Neuronal stem cell (in vitro differentiated cells): Measurements from ENCODE around the gene CLEC4C.
"Not testable (repeated sequence)": the region's sequence is repeated elsewhere in the genome, so short reads cannot be mapped to it uniquely, and the experiment has no call there.

Experiments used
- DNase-seq: peaks from one replicate; pipeline ENCODE4 v3.0.0-alpha.2; 2013; ENCODE audit warnings: low spot score
- H2AFZ ChIP-seq: one replicate; pipeline ENCODE4 v1.6.1; 2013; ENCODE audit warnings: mild to moderate bottlenecking, low read length, inconsistent platforms
- H2AK5ac ChIP-seq: 2 replicates; pipeline ENCODE4 v1.6.1; 2013; ENCODE audit warnings: low read depth, mild to moderate bottlenecking, inconsistent platforms, low read length, moderate library complexity, mixed read lengths
- H2BK120ac ChIP-seq: 2 replicates; pipeline ENCODE4 v1.6.1; 2013; ENCODE audit warnings: low read depth, mild to moderate bottlenecking, inconsistent platforms, low read length, moderate library complexity, mixed read lengths
- H2BK12ac ChIP-seq: one replicate; pipeline ENCODE4 v1.6.1; 2013; ENCODE audit warnings: low read length, inconsistent platforms
- H2BK15ac ChIP-seq: 2 replicates; pipeline ENCODE4 v1.6.1; 2013; ENCODE audit warnings: mild to moderate bottlenecking, low read length, inconsistent platforms, mixed read lengths
- H2BK5ac ChIP-seq: one replicate; pipeline ENCODE4 v1.6.1; 2013; ENCODE audit warnings: inconsistent platforms, mild to moderate bottlenecking, low read length, moderate library complexity
- H3K14ac ChIP-seq: one replicate; pipeline ENCODE4 v1.6.1; 2013; ENCODE audit warnings: low read length, inconsistent platforms
- H3K18ac ChIP-seq: 2 replicates; pipeline ENCODE4 v1.6.1; 2013; ENCODE audit warnings: low read length, inconsistent platforms
- H3K23ac ChIP-seq: 2 replicates; pipeline ENCODE4 v1.6.1; 2013; ENCODE audit warnings: low read depth, mild to moderate bottlenecking, mixed read lengths, low read length, inconsistent platforms; ENCODE audit not compliant: poor library complexity
- H3K27ac ChIP-seq: replicated peaks from 3 replicates; pipeline ENCODE4 v1.5.1; 2013; ENCODE audit warnings: low read length, inconsistent platforms
- H3K27me3 ChIP-seq, 3 experiments: 2 replicates each; pipeline ENCODE4 v1.6.1; 2013; ENCODE audit warnings: low read length in 3 of 3, mild to moderate bottlenecking in 2 of 3, inconsistent platforms in 1 of 3, low read depth in 1 of 3, mixed read lengths in 1 of 3, moderate library complexity in 1 of 3; ENCODE audit not compliant: control insufficient read depth in 3 of 3, insufficient read depth in 3 of 3
- H3K36me3 ChIP-seq, 2 donors: replicated peaks in 1 of 2; 2 replicates each; pipeline ENCODE4 v1.6.1; 2013; ENCODE audit warnings: low read length in 2 of 2; ENCODE audit not compliant: control insufficient read depth in 2 of 2, insufficient read depth in 2 of 2
- H3K4ac ChIP-seq: 2 replicates; pipeline ENCODE4 v1.6.1; 2013; ENCODE audit warnings: inconsistent platforms, mild to moderate bottlenecking, low read length, moderate library complexity
- H3K4me1 ChIP-seq, 2 donors: 1 replicate in 1 of 2; 2 replicates in 1 of 2; pipeline ENCODE4 v1.6.1; 2013; ENCODE audit warnings: low read length in 2 of 2, low read depth in 1 of 2; ENCODE audit not compliant: control insufficient read depth in 2 of 2, insufficient read depth in 1 of 2
- H3K4me2 ChIP-seq: one replicate; pipeline ENCODE4 v1.6.1; 2013; ENCODE audit warnings: mild to moderate bottlenecking, low read length, inconsistent platforms; ENCODE audit not compliant: insufficient read depth, poor library complexity, severe bottlenecking
- H3K4me3 ChIP-seq, 2 donors: 2 replicates each; pipeline ENCODE4 v1.5.1; 2013; ENCODE audit warnings: low read length in 2 of 2, mild to moderate bottlenecking in 2 of 2, inconsistent platforms in 1 of 2, moderate library complexity in 1 of 2
- H3K79me1 ChIP-seq: one replicate; pipeline ENCODE4 v1.6.1; 2013; ENCODE audit warnings: low read depth, mild to moderate bottlenecking, inconsistent platforms, low read length, moderate library complexity
- H3K9ac ChIP-seq: one replicate; pipeline ENCODE4 v1.6.1; 2013; ENCODE audit warnings: mild to moderate bottlenecking, low read depth, low read length, inconsistent platforms; ENCODE audit not compliant: poor library complexity
- H3K9me3 ChIP-seq, 2 donors: replicated peaks in 1 of 2; 2 replicates each; pipeline versions ENCODE3 to v1.6.1; 2013; ENCODE audit warnings: low read length in 2 of 2, mild to moderate bottlenecking in 2 of 2, inconsistent platforms in 1 of 2, low read depth in 1 of 2, mixed read lengths in 1 of 2, moderate library complexity in 1 of 2; ENCODE audit not compliant: control insufficient read depth in 2 of 2, insufficient read depth in 1 of 2
- H4K8ac ChIP-seq: one replicate; pipeline ENCODE4 v1.6.1; 2013; ENCODE audit warnings: low read depth, mild to moderate bottlenecking, inconsistent platforms, low read length, moderate library complexity
- H4K91ac ChIP-seq: one replicate; pipeline ENCODE4 v1.6.1; 2013; ENCODE audit warnings: low read length, low read depth, mild to moderate bottlenecking, inconsistent platforms; ENCODE audit not compliant: poor library complexity
- WGBS, 2 donors: extraction: QIAGEN DNeasy Blood & Tissue Kit; methylation state at CpG; one replicate each; pipeline ENCODE4 v1.1.7; 2013; ENCODE audit warnings: missing lambda C conversion rate in 2 of 2, mixed read lengths in 1 of 2; ENCODE audit not compliant: insufficient read length in 2 of 2, insufficient replicate concordance in 1 of 2; ENCODE audit errors: extremely low coverage in 2 of 2; 5-methylcytosine and 5-hydroxymethylcytosine counted together

The CLEC4C gene

GRCh38 chr12:7730984-7731383 lies 16.2 kb downstream of the CLEC4C start:
- not testable (repeated sequence) for H3K9ac ChIP-seq, DNase-seq, H3K4ac ChIP-seq, H3K23ac ChIP-seq, H2BK120ac ChIP-seq, H3K79me1 ChIP-seq, H2BK12ac ChIP-seq, H4K91ac ChIP-seq, H3K27me3 ChIP-seq, H3K27ac ChIP-seq, H2BK5ac ChIP-seq, H3K4me1 ChIP-seq, H3K4me3 ChIP-seq, H3K36me3 ChIP-seq, H2AK5ac ChIP-seq, H3K18ac ChIP-seq, H3K14ac ChIP-seq, H4K8ac ChIP-seq, H2BK15ac ChIP-seq, H3K4me2 ChIP-seq, H3K9me3 ChIP-seq
- peak overlapping the region; percentile 45 for H2AFZ ChIP-seq

GRCh38 chr12:7729746-7730145 lies 17.4 kb downstream of the CLEC4C start:
- Histone ChIP-seq H2BK12ac (no peak overlapping the region), H3K27ac (no peak overlapping the region), H3K18ac (no peak overlapping the region), H2AFZ (no peak overlapping the region), H2BK120ac (no peak overlapping the region), H3K36me3 (no peaks in the 10 kb centered on the region), H4K8ac (no peak overlapping the region), H2BK5ac (no peak overlapping the region), H3K9ac (no peak overlapping the region), H3K4me1 (peaks cover 0 to 8% of the 10 kb centered on the region in 2 donors), H3K4me3 (no peak overlapping the region), H4K91ac (no peak overlapping the region), H2AK5ac (no peak overlapping the region), H3K14ac (no peak overlapping the region), H3K79me1 (no peaks in the 10 kb centered on the region), H3K27me3 (no peaks in the 10 kb centered on the region), H3K23ac (no peak overlapping the region), H3K4me2 (no peak overlapping the region), H3K4ac (no peak overlapping the region), H2BK15ac (no peak overlapping the region), H3K9me3 (no peaks in the 10 kb centered on the region)
- no CpG with 5 or more reads among the region's 4 CpGs for WGBS, 2 donors
- DNase-seq: no peak

GRCh38 chr12:7723926-7724325 lies 23.2 kb downstream of the CLEC4C start:
- no peak overlapping the region for H2BK120ac ChIP-seq
- no peak overlapping the region for H3K14ac ChIP-seq
- H2BK12ac ChIP-seq: no peak overlapping the region
- H3K18ac ChIP-seq: no peak overlapping the region
- peaks cover 0 to 3% (median 0%) of the 10 kb centered on the region in 3 experiments for H3K27me3 ChIP-seq
- H3K4me1 ChIP-seq: no peaks in the 10 kb centered on the region
- no peak overlapping the region for H3K4me2 ChIP-seq
- no peaks in the 10 kb centered on the region for H3K9me3 ChIP-seq
- H2AFZ ChIP-seq: no peak overlapping the region
- WGBS, 2 donors: no CpG with 5 or more reads among the region's 3 CpGs
- no peak overlapping the region for H4K8ac ChIP-seq
- no peak overlapping the region for H2BK15ac ChIP-seq
- peak overlapping the region; percentile 57 for H3K4ac ChIP-seq
- no peak overlapping the region for H2BK5ac ChIP-seq
- H3K79me1 ChIP-seq: no peaks in the 10 kb centered on the region
- no peak overlapping the region for H3K9ac ChIP-seq
- no peak for DNase-seq
- no peak overlapping the region for H3K23ac ChIP-seq
- H2AK5ac ChIP-seq: no peak overlapping the region
- no peak overlapping the region for H4K91ac ChIP-seq
- no peaks in the 10 kb centered on the region for H3K36me3 ChIP-seq
- H3K27ac ChIP-seq: no peak overlapping the region
- H3K4me3 ChIP-seq: peak overlapping the region in 1 of 2 donors; percentile 41

GRCh38 chr12:7719946-7720730 lies 27.0 kb downstream of the CLEC4C start:
- no peak overlapping the region for H3K18ac ChIP-seq
- H4K8ac ChIP-seq: no peak overlapping the region
- no peak overlapping the region for H2AK5ac ChIP-seq
- H3K14ac ChIP-seq: no peak overlapping the region
- WGBS, 2 donors: no CpG with 5 or more reads among the region's 15 CpGs
- H3K27me3 ChIP-seq: peaks cover 0 to 3% (median 0%) of the 10 kb centered on the region in 3 experiments
- H3K4me3 ChIP-seq: no peak overlapping the region
- H3K27ac ChIP-seq: no peak overlapping the region
- no peak for DNase-seq
- no peak overlapping the region for H3K9ac ChIP-seq
- H3K4me1 ChIP-seq: no peaks in the 10 kb centered on the region
- H3K4ac ChIP-seq: no peak overlapping the region
- H3K4me2 ChIP-seq: no peak overlapping the region
- H3K9me3 ChIP-seq: no peaks in the 10 kb centered on the region
- no peaks in the 10 kb centered on the region for H3K79me1 ChIP-seq
- no peak overlapping the region for H4K91ac ChIP-seq
- H3K23ac ChIP-seq: no peak overlapping the region
- no peak overlapping the region for H2BK12ac ChIP-seq
- no peak overlapping the region for H2BK15ac ChIP-seq
- H2BK5ac ChIP-seq: no peak overlapping the region
- no peak overlapping the region for H2AFZ ChIP-seq
- no peaks in the 10 kb centered on the region for H3K36me3 ChIP-seq
- no peak overlapping the region for H2BK120ac ChIP-seq
